ENCODE measurements around the gene TACR2. TPM values are rescaled to one million over a fixed set of nuclear protein-coding genes. Genes with fewer than 3 reads are reported as not detected.

TACR2 gene
- total and polyA plus RNA-seq, 2 donors (not counting 3 experiments of a cell fraction or from before 2014, with no cell fraction given): 0.19 TPM; not detected in 1

DNA sequence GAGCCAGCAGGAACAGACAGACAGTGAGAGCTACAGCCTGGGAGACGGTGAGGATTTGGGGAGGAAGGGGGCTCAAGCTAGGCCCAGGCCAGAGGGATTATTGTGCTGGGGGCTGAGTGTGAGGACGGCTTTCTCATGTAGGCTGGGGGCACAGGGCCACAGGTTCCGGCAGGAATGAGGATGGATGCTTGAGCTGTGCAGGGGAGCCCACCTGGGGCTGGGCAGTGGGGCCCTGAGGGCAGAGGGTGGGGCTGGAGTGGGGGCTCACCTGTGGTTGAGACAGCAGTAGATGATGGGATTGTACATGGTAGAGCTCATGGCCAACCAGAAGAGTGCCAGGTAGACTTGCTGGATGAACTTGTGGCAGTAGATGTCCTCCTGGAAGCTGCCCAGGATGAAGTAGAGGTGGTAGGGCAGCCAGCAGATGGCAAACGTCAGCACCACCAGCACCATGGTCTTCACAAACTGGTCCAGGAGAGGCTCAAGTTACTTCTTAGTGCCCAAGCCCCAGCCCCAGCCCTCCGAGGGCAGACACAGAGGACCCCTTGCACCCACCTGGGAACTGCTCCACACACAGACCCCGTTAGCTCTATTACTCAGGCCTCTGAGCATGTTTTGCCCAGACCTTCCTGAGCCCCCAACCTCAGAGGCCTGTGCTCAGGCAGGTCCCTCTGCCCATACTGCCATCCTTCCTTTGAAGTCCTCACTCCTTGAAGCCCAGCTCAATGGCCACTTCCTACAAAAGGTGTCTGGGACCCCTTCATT, 9.7 kb downstream of the TACR2 start:
- Histone ChIP-seq H3K4me1 (ENCODE audit: control insufficient read depth, extremely low read depth, insufficient read depth, low read length) (peaks cover 11% of the 10 kb centered on the region), H3K27ac (ENCODE audit: insufficient read depth, low read depth, low read length) (no peak overlapping the region), H3K4me2 (ENCODE audit: insufficient read depth, low read length) (no peak overlapping the region), H3K4me3 (replicated peaks in 1 of 3; ENCODE audit: insufficient read depth in 1 of 3, low read depth in 1 of 3, low read length in 3 of 3) (no peak overlapping the region), H2AFZ (ENCODE audit: low read depth, low read length) (no peak overlapping the region), H3K9me3 (replicated peaks; ENCODE audit: control insufficient read depth, insufficient read depth, low read length) (no peaks in the 10 kb centered on the region), H3K27me3 (ENCODE audit: control insufficient read depth in 2 of 2, insufficient read depth in 2 of 2, low read length in 2 of 2) (no peaks in the 10 kb centered on the region), H3K9ac (replicated peaks; ENCODE audit: extremely low read depth, insufficient read depth, low read length) (no peak overlapping the region), H3K36me3 (ENCODE audit: control insufficient read depth in 2 of 2, extremely low read depth in 1 of 2, insufficient read depth in 2 of 2, low read length in 2 of 2) (no peaks in the 10 kb centered on the region), H3K9me1 (replicated peaks; ENCODE audit: control insufficient read depth, extremely low read depth, insufficient read depth, low read length) (no peaks in the 10 kb centered on the region), H4K20me1 (replicated peaks; ENCODE audit: control insufficient read depth, extremely low read depth, insufficient read depth, low read length) (no peaks in the 10 kb centered on the region), H3K79me2 (ENCODE audit: control insufficient read depth, insufficient read depth, low read length) (no peaks in the 10 kb centered on the region)
- POLR2A ChIA-PET: interaction anchor here (1.8 kb wide), 1 partner anchor 13 kb away, joined by 4 read pairs; no protein-coding TSS in a partner anchor
- no TSS peak for BruUV-seq (replicated peaks)
- dilution Hi-C loops (cut with MboI; ENCODE audit: extremely low pct_ligation_motif_present, low sequenced_read_pairs) (no loop called here), intact Hi-C loops (cut with micrococcal nuclease) (no loop called here)
- no peak for DNase-seq (ENCODE audit: low read depth, low spot score)
- TF ChIP-seq JUN (IDR thresholded peaks at IDR 0.05; ENCODE audit: borderline replicate concordance, insufficient read depth, insufficient read length, low read depth) (no peak), FOS (IDR thresholded peaks at IDR 0.05; ENCODE audit: borderline replicate concordance, insufficient read depth, low read length) (no peak), MYC (IDR thresholded peaks at IDR 0.05; ENCODE audit: low read depth, low read length) (no peak), GATA2 (IDR thresholded peaks at IDR 0.05; ENCODE audit: insufficient read depth, insufficient read length, low read depth, low read length) (no peak), POLR2AphosphoS5 (IDR thresholded peaks at IDR 0.05; ENCODE audit: insufficient read depth, low read depth, low read length) (no peak), EZH2 (IDR thresholded peaks at IDR 0.05; ENCODE audit: borderline replicate concordance, low read depth, low read length, severe bottlenecking) (no peak), POLR2A (IDR thresholded peaks at IDR 0.05; ENCODE audit: low read depth, low read length) (no peak)
- TF ChIP-seq, protein P1, sequence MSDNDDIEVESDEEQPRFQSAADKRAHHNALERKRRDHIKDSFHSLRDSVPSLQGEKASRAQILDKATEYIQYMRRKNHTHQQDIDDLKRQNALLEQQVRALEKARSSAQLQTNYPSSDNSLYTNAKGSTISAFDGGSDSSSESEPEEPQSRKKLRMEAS (IDR thresholded peaks at IDR 0.05; ENCODE audit: insufficient read depth, insufficient read length): no peak
- TF ChIP-seq, protein P2, sequence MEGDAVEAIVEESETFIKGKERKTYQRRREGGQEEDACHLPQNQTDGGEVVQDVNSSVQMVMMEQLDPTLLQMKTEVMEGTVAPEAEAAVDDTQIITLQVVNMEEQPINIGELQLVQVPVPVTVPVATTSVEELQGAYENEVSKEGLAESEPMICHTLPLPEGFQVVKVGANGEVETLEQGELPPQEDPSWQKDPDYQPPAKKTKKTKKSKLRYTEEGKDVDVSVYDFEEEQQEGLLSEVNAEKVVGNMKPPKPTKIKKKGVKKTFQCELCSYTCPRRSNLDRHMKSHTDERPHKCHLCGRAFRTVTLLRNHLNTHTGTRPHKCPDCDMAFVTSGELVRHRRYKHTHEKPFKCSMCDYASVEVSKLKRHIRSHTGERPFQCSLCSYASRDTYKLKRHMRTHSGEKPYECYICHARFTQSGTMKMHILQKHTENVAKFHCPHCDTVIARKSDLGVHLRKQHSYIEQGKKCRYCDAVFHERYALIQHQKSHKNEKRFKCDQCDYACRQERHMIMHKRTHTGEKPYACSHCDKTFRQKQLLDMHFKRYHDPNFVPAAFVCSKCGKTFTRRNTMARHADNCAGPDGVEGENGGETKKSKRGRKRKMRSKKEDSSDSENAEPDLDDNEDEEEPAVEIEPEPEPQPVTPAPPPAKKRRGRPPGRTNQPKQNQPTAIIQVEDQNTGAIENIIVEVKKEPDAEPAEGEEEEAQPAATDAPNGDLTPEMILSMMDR (IDR thresholded peaks at IDR 0.05; ENCODE audit: extremely low read depth in 1 of 2, insufficient read depth in 1 of 2, low read depth in 1 of 2, low read length in 2 of 2): no peak
- CTCF ChIA-PET: interaction anchor here (0.8 to 3.6 kb wide), 14 partner anchors 9 to 234 kb away, joined by 3 to 86 read pairs (median 12); partner anchors contain the start of gene TACR2
- no peak for FAIRE-seq

Data from endothelial cell of umbilical vein (primary cell).